Fibroblast of pulmonary artery (primary cell): ENCODE data around the gene GNB2.

ENCODE experiments used
- DNase-seq: peaks from one replicate; pipeline ENCODE4 v3.0.0-alpha.2; 2010; ENCODE audit warnings: low read depth
- H3K4me3 ChIP-seq: replicated peaks from 2 replicates; pipeline ENCODE4 v1.5.1; 2011; ENCODE audit warnings: low read depth, mild to moderate bottlenecking, control low read depth, low read length, moderate library complexity
- CTCF ChIP-seq: IDR thresholded peaks from 2 replicates; pipeline ENCODE4 v1.5.1; 2011; ENCODE audit warnings: mild to moderate bottlenecking, control low read depth, low read length, inconsistent platforms; ENCODE audit errors: missing control alignments

The GNB2 gene

DNA sequence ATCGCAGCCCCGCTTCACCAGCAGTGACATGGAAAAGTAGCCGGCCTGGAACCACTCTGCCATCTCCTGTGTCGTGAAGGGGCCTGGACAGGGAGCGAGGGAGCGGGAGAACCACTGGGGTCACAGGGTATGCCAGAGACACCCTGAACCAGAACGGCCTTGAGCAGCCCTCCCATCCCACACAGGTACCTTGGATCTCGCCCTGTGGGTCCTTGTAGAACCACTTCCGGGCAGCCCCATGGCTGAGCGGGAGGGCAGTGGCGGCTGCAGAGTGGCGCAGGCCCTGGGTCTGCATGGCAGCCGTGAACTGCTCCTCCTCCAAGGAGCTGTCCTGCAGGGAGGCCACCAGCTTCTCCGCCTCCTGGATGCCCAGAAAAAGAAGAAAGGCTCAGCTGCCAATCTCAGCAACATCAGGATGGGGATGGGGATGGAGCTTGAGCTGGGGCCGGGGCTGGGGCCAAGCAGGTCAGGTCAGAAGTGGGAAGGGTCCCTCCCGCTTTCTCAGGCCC, 11.0 kb downstream of the GNB2 start:
- H3K4me3 ChIP-seq, result no peak overlapping the region
- no peak for DNase-seq
- TF ChIP-seq CTCF, result no peak

DNA sequence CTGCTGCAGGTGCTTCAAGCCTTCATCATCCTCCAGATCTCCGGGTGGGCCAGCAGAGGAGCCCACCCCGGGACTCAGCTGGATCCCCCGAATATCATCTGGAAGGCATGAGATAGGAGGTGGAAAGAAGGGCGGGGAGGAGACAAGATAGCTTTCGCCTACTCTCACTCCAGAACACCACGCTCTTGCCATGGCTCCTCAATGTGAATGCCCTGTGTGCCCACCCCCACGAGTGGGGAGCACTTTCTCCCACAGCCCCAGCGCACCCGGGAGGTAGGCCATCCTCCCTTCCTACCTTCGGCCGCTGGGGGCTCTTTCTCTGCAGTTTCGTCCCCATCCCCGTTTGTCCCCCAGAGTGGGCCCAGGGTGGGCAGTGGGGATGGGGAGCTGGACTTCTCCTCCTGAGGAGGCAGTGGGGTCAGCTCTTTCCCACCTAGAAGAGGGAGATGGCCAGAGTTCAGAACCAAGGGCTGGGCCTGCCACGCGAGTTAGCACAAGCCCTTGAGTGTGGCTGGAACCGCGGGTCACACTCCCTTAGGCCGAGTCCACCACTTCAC, 11.6 kb downstream of the GNB2 start:
- no peak for DNase-seq
- TF ChIP-seq CTCF, result no peak
- H3K4me3 ChIP-seq, result no peak overlapping the region

DNA sequence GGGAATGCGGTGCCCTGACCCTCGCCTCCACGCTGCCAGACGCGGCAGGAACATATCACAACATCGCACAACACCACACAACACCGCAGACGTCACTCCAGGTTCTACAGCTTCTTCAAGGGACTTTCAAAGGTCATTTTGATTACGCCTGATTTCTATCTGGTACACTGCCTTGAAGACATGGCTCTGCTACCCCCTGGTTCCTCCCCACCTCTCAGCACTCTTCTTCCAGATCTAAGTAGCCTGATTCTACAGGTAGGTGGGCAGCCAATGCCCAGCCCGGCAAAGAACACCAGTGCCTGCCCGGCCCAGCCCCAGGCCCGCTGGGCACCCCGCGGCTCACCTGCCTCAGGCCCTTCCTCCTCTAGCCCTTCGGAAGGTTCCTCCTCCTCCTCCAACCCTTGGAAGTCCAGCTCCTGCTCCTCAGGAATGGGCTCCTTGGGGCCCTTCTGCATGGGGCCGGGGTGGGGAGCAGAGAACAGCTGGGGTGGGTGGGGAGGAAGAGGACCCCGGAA, 12.1 kb downstream of the GNB2 start:
- H3K4me3 ChIP-seq, result no peak overlapping the region
- TF ChIP-seq CTCF, result no peak
- DNase-seq, result no peak

GRCh38 chr7:100686201-100686821, 12.8 kb downstream of the GNB2 start:
- no peak overlapping the region for H3K4me3 ChIP-seq
- no peak for DNase-seq
- TF ChIP-seq CTCF, result no peak

DNA sequence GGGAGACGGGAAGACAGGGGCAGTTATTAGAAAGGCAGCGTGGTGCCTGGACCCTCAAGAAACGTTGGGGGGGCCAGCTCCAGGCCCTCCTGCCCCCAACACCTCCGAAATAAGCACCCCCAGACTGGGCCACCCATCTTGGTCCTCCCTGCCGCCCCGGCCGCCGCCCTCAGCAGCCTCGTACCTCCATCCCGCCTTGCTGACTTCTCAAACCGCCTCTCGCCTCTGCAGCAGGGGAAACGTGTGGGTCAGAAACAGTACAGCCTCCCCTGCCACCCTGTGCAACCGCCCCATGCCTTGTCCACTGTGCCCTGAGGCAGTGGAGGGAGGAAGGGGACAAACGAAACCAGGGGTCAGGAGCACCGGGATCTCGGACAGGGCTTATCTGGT, 13.3 kb downstream of the GNB2 start:
- no peak for TF ChIP-seq CTCF
- no peak for DNase-seq
- H3K4me3 ChIP-seq, result no peak overlapping the region

DNA sequence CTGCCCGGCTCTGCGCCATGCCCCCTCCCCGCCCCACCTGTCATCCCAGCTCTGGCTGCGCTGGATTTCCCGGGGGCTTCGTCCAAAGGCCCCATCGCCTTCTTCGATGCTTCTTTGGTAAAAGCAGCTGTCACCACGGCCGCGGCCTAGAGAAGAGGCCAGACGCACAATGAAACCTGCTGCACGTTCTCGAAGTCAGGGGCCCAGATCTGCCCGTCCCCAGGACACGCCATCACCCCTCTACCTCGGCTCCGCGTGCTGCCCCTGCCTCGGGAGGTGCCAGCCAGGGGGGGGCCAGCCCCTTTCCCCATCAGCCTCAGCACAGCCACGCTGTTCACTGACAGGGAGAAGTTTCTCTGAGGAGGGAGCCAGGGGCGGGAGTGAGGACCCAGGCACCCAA, 13.7 kb downstream of the GNB2 start:
- DNase-seq, result no peak
- no peak for TF ChIP-seq CTCF
- no peak overlapping the region for H3K4me3 ChIP-seq
